ENCODE results near the gene CNRIP1. TPM values are rescaled to one million over a fixed set of nuclear protein-coding genes. Genes with fewer than 3 reads are reported as not detected.

Gene CNRIP1
- total RNA-seq, 1 experiment from 2014 or later, result 1.4 TPM

GRCh38 chr2:68359889-68360288, 40.1 kb upstream of the CNRIP1 start:
- H3K9me3 Mint-ChIP-seq, result peaks cover 6% of the 10 kb centered on the region
- ATAC-seq (no peak), DNase-seq (ENCODE audit: low spot score) (no peak)
- CTCF ChIA-PET, result interaction anchor here (0.8 to 3.1 kb wide), 10 partner anchors 9 to 238 kb away, joined by 3 to 20 read pairs (median 3); partner anchors contain the start of gene CNRIP1
- no peak overlapping the region for H3K4me3 Mint-ChIP-seq
- POLR2A ChIA-PET, result no interaction called here
- peaks cover 29% of the 10 kb centered on the region for H3K27me3 Mint-ChIP-seq (ENCODE audit: low read depth)
- peaks cover 10% of the 10 kb centered on the region for H3K4me1 Mint-ChIP-seq
- TF ChIP-seq, protein P1, sequence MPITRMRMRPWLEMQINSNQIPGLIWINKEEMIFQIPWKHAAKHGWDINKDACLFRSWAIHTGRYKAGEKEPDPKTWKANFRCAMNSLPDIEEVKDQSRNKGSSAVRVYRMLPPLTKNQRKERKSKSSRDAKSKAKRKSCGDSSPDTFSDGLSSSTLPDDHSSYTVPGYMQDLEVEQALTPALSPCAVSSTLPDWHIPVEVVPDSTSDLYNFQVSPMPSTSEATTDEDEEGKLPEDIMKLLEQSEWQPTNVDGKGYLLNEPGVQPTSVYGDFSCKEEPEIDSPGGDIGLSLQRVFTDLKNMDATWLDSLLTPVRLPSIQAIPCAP (CRISPR knock-in tag; IDR thresholded peaks at IDR 0.05), result no peak
- TF ChIP-seq, protein P2, sequence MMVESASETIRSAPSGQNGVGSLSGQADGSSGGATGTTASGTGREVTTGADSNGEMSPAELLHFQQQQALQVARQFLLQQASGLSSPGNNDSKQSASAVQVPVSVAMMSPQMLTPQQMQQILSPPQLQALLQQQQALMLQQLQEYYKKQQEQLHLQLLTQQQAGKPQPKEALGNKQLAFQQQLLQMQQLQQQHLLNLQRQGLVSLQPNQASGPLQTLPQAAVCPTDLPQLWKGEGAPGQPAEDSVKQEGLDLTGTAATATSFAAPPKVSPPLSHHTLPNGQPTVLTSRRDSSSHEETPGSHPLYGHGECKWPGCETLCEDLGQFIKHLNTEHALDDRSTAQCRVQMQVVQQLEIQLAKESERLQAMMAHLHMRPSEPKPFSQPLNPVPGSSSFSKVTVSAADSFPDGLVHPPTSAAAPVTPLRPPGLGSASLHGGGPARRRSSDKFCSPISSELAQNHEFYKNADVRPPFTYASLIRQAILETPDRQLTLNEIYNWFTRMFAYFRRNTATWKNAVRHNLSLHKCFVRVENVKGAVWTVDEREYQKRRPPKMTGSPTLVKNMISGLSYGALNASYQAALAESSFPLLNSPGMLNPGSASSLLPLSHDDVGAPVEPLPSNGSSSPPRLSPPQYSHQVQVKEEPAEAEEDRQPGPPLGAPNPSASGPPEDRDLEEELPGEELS (CRISPR knock-in tag; IDR thresholded peaks at IDR 0.05), result no peak
- TF ChIP-seq MXD4 (CRISPR knock-in tag; IDR thresholded peaks at IDR 0.05; ENCODE audit: borderline replicate concordance) (no peak), ZNF232 (CRISPR knock-in tag; IDR thresholded peaks at IDR 0.05) (no peak)
- TF ChIP-seq, protein P3, sequence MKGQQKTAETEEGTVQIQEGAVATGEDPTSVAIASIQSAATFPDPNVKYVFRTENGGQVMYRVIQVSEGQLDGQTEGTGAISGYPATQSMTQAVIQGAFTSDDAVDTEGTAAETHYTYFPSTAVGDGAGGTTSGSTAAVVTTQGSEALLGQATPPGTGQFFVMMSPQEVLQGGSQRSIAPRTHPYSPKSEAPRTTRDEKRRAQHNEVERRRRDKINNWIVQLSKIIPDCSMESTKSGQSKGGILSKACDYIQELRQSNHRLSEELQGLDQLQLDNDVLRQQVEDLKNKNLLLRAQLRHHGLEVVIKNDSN (CRISPR knock-in tag; IDR thresholded peaks at IDR 0.05), result no peak
- TF ChIP-seq, protein P4, sequence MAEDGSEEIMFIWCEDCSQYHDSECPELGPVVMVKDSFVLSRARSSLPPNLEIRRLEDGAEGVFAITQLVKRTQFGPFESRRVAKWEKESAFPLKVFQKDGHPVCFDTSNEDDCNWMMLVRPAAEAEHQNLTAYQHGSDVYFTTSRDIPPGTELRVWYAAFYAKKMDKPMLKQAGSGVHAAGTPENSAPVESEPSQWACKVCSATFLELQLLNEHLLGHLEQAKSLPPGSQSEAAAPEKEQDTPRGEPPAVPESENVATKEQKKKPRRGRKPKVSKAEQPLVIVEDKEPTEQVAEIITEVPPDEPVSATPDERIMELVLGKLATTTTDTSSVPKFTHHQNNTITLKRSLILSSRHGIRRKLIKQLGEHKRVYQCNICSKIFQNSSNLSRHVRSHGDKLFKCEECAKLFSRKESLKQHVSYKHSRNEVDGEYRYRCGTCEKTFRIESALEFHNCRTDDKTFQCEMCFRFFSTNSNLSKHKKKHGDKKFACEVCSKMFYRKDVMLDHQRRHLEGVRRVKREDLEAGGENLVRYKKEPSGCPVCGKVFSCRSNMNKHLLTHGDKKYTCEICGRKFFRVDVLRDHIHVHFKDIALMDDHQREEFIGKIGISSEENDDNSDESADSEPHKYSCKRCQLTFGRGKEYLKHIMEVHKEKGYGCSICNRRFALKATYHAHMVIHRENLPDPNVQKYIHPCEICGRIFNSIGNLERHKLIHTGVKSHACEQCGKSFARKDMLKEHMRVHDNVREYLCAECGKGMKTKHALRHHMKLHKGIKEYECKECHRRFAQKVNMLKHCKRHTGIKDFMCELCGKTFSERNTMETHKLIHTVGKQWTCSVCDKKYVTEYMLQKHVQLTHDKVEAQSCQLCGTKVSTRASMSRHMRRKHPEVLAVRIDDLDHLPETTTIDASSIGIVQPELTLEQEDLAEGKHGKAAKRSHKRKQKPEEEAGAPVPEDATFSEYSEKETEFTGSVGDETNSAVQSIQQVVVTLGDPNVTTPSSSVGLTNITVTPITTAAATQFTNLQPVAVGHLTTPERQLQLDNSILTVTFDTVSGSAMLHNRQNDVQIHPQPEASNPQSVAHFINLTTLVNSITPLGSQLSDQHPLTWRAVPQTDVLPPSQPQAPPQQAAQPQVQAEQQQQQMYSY (CRISPR knock-in tag; IDR thresholded peaks at IDR 0.05), result no peak
- TF ChIP-seq, protein P5, sequence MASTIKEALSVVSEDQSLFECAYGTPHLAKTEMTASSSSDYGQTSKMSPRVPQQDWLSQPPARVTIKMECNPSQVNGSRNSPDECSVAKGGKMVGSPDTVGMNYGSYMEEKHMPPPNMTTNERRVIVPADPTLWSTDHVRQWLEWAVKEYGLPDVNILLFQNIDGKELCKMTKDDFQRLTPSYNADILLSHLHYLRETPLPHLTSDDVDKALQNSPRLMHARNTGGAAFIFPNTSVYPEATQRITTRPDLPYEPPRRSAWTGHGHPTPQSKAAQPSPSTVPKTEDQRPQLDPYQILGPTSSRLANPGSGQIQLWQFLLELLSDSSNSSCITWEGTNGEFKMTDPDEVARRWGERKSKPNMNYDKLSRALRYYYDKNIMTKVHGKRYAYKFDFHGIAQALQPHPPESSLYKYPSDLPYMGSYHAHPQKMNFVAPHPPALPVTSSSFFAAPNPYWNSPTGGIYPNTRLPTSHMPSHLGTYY (CRISPR knock-in tag; IDR thresholded peaks at IDR 0.05), result no peak
- no peaks in the 10 kb centered on the region for H3K36me3 Mint-ChIP-seq
- H3K27ac Mint-ChIP-seq, result no peak overlapping the region

DNA sequence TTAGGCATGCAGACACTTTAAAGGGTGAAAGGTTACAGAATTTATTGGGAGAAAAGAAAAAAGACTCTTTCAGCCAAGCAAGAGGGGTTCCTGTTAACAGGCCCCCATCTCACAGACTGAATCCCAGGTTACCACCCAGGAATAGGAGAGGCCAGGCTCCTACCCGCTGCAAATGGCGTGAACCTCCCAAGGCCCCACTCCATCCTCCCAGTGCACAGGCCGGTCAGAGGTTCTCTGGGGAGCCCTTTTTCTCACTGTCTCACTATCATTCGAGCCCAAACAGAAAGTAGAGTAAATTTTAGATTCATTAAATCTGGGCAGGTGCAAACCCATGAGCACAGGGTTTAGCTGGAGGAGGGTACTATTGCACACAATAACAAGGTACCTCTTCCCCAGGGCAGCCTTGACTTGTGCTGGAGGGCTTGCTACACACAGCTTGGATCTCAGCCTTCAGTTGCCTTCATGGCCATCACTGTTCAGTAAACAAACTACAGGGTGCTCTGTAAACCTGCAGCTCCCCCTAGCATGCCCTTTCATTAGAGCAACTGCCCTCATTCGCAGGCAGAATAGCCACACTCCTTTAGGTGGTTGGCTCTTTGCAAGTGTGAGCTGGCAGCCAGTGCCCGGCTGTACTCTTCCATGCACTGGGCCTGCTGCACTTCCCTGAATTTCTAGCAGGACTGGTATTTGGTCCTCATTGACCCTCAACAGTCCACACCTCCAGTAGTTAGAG, 38.0 kb upstream of the CNRIP1 start:
- TF ChIP-seq STAT6 (CRISPR knock-in tag; conservative IDR thresholded peaks at IDR 0.05; ENCODE audit: low read depth), result no peak
- TF ChIP-seq, protein P2 (CRISPR knock-in tag; IDR thresholded peaks at IDR 0.05), result peak; percentile 37; the same call in 1 of the 2 replicates
- no peak for TF ChIP-seq MLX (CRISPR knock-in tag; IDR thresholded peaks at IDR 0.05)
- TF ChIP-seq FOXK1 (CRISPR knock-in tag; IDR thresholded peaks at IDR 0.05), result peak; percentile 30; the same call in 1 of the 2 replicates
- Mint-ChIP-seq H3K36me3 (no peaks in the 10 kb centered on the region), H3K27me3 (ENCODE audit: low read depth) (peaks cover 15% of the 10 kb centered on the region), H3K4me1 (peaks cover 10% of the 10 kb centered on the region), H3K9me3 (peaks cover 6% of the 10 kb centered on the region), H3K27ac (peak overlapping the region; percentile 24; the same call in 1 of the 2 replicates), H3K4me3 (no peak overlapping the region)
- ChIA-PET POLR2A (no interaction called here), CTCF (interaction anchor here (0.6 to 1.7 kb wide), 29 partner anchors 8 to 302 kb away, joined by 3 to 22 read pairs (median 4); partner anchors contain the start of genes CNRIP1, PNO1 and PPP3R1)
- DNase-seq (ENCODE audit: low spot score), result peak; percentile 60
- peak; percentile 99 for ATAC-seq
